ENCODE results near the gene DNAJB7.

- TF ChIP-seq, protein P1, sequence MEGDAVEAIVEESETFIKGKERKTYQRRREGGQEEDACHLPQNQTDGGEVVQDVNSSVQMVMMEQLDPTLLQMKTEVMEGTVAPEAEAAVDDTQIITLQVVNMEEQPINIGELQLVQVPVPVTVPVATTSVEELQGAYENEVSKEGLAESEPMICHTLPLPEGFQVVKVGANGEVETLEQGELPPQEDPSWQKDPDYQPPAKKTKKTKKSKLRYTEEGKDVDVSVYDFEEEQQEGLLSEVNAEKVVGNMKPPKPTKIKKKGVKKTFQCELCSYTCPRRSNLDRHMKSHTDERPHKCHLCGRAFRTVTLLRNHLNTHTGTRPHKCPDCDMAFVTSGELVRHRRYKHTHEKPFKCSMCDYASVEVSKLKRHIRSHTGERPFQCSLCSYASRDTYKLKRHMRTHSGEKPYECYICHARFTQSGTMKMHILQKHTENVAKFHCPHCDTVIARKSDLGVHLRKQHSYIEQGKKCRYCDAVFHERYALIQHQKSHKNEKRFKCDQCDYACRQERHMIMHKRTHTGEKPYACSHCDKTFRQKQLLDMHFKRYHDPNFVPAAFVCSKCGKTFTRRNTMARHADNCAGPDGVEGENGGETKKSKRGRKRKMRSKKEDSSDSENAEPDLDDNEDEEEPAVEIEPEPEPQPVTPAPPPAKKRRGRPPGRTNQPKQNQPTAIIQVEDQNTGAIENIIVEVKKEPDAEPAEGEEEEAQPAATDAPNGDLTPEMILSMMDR (IDR thresholded peaks at IDR 0.05; ENCODE audit: low read depth, low read length) = no peak
- TF ChIP-seq EZH2phosphoT487 (IDR thresholded peaks at IDR 0.05; ENCODE audit: low read depth) = no peak
These were observed 27.2 kb upstream of the DNAJB7 start for GRCh38 chr22:40889116-40889515.

All from OCI-LY3 (cell line).